Right ventricle myocardium inferior (tissue), 1 donor: ENCODE results near the gene HOXD8. TPM values are rescaled to one million over a fixed set of nuclear protein-coding genes. Genes with fewer than 3 reads are reported as not detected.

Experiments
- ATAC-seq: fragments of 200-7000 bp; cut with Tn5 transposase; one replicate; pipeline ENCODE4 v1.9.1; 2020; ENCODE audit warnings: mild to moderate bottlenecking, moderate library complexity
- DNase-seq: peaks from one replicate; pipeline ENCODE4 v3.0.0; 2021; ENCODE audit errors: missing footprints
- intact Hi-C: fragments of 100-400 bp; cut with DNase I; formaldehyde crosslinking; loops from one replicate; pipeline ENCODE4 v1.11.0; 2022
- total RNA-seq: library from RNA; stranded (reverse); fragmentation: NEBNext Ultra II Directional; extraction: Animal tissue kit (Norgen Biotek cat#: 25700); gene quantifications from one replicate; pipeline ENCODE4 v1.2.1, GENCODE V29; 2021
- donor health status: DM: no; HTN: yes; CAD: no; lungs with severe emphysema.

HOXD8 gene
- total RNA-seq, 1 donor from 2014 or later: 0.16 TPM

GRCh38 chr2:176122683-176123410, 6.7 kb upstream of the HOXD8 start, which contains the start of gene HOXD9:
Gene HOXD9, plus strand, starts transcription at chr2:176122719. Its CDS starts 50 bp downstream, at chr2:176122769.
- ATAC-seq: no peak
- intact Hi-C loops: no loop called here
- DNase-seq: no peak

- ATAC-seq (no peak), DNase-seq (no peak)
- intact Hi-C loops: no loop called here
Measured at GRCh38 chr2:176123411-176124109, 5.9 kb upstream of the HOXD8 start.

- DNase-seq: no peak
- intact Hi-C loops: no loop called here
- ATAC-seq: no peak
Measured at GRCh38 chr2:176124110-176124946, 5.2 kb upstream of the HOXD8 start.

DNA sequence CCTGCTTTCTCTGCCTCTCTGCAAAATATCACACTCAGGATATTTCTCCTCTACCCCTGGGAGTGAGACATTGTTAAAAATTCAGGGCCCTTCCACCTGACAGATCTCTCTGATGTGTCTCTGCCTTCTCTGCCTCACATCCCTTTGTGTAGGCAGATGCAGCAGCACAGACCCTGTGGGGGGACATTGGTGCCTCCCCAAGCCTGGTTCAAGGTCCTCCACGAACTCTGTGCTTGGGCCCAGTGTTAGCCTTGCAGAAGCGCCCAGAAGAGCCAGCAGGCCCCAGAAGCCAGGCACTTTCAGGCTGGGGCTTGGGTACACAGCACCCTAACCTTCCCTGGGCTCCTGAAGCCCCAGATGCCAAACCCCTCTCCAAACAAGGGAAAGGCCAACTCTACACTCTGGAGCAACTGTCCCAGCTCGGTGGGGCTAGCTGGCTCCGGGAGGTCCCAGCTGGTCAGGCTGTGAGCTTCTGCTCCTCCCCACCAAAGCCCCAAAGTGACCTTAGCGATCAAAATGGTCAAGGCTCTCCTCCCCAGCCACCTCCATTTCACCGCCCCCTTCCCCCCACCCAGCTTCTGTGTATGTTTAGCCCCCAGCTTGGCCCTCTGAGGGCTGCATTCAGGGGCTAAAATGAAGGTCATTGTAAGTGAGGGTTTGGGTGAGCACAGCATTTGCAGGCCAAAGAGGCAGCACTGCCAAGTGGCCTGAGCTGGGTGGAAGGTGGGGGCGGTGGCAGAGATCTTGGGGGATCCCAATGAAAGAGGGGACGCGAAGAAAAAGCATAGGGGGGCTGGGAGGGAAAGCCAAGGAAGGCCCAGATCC, 4.3 kb upstream of the HOXD8 start:
- no peak for ATAC-seq
- intact Hi-C loops: loop anchor here (5.0 kb wide), 3 partner anchors 427 to 687 kb away; no protein-coding TSS in a partner anchor
- no peak for DNase-seq

DNA sequence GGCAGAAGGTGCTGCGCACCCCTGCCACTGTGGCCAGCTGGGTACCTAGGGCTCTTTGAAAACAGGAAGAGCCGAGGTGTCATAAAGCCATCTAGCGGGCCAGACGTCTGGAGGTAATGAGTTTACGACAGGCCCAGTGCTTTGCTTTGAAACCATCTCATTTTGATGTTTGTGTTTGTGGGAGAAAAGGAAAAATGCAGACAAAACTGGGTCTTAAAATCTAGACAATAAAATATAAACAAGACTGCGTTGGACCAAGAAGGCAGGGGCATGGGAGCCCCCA, 3.8 kb upstream of the HOXD8 start:
- intact Hi-C loops: loop anchor here (2.0 to 5.0 kb wide), 5 partner anchors 427 to 1023 kb away; no protein-coding TSS in a partner anchor
- no peak for DNase-seq
- no peak for ATAC-seq

GRCh38 chr2:176126929-176127773, 2.4 kb upstream of the HOXD8 start:
- ATAC-seq: no peak
- no peak for DNase-seq

GRCh38 chr2:176127774-176128072, 1.8 kb upstream of the HOXD8 start:
- intact Hi-C loops: loop anchor here (2.0 to 5.0 kb wide), 5 partner anchors 425 to 1021 kb away; no protein-coding TSS in a partner anchor
- DNase-seq (no peak), ATAC-seq (no peak)

More at GRCh38 chr2:176126929-176127773, 2.4 kb upstream of the HOXD8 start:
- intact Hi-C loops: loop anchor here (2.0 to 5.0 kb wide), 5 partner anchors 425 to 1022 kb away; no protein-coding TSS in a partner anchor

GRCh38 chr2:176128172-176128981, 1.1 kb upstream of the HOXD8 start:
- ATAC-seq (no peak), DNase-seq (no peak)
- intact Hi-C loops: loop anchor here (5.0 kb wide), 3 partner anchors 424 to 684 kb away; no protein-coding TSS in a partner anchor

- ATAC-seq (no peak), DNase-seq (no peak)
- intact Hi-C loops: loop anchor here (5.0 kb wide), 3 partner anchors 423 to 683 kb away; no protein-coding TSS in a partner anchor
Measured at GRCh38 chr2:176129813-176130146, 275 bp downstream of the HOXD8 start.

DNA sequence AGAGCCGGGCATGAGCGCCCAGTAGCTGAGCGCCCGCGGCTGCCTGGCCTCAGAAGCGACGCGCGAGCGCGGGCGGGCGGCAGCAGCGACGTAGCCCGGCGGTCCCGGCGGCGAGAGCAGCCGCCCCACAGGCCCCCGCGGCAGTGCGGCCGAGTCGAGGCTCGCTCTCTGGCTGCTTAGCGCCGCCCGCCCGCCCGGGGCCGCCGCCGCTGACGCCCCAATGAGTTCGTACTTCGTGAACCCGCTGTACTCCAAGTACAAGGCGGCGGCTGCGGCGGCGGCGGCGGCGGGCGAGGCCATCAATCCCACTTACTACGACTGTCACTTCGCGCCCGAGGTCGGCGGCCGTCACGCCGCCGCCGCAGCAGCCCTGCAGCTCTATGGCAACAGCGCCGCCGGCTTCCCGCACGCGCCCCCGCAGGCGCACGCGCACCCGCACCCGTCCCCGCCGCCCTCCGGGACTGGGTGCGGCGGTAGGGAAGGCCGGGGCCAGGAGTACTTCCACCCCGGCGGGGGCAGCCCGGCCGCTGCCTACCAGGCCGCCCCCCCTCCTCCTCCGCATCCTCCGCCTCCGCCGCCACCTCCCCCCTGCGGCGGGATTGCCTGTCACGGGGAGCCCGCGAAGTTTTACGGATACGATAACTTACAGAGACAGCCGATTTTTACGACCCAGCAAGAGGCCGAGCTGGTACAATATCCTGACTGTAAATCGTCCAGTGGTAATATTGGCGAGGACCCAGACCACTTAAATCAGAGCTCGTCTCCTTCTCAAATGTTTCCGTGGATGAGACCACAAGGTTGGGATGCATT, 847 bp downstream of the HOXD8 start:
- no peak for ATAC-seq
- DNase-seq: no peak
- intact Hi-C loops: no loop called here

GRCh38 chr2:176130957-176131847, 1.7 kb downstream of the HOXD8 start:
- DNase-seq (no peak), ATAC-seq (no peak)
- intact Hi-C loops: no loop called here

- DNase-seq: no peak
- no peak for ATAC-seq
- intact Hi-C loops: no loop called here
Measured at GRCh38 chr2:176131848-176132158, 2.3 kb downstream of the HOXD8 start.

DNA sequence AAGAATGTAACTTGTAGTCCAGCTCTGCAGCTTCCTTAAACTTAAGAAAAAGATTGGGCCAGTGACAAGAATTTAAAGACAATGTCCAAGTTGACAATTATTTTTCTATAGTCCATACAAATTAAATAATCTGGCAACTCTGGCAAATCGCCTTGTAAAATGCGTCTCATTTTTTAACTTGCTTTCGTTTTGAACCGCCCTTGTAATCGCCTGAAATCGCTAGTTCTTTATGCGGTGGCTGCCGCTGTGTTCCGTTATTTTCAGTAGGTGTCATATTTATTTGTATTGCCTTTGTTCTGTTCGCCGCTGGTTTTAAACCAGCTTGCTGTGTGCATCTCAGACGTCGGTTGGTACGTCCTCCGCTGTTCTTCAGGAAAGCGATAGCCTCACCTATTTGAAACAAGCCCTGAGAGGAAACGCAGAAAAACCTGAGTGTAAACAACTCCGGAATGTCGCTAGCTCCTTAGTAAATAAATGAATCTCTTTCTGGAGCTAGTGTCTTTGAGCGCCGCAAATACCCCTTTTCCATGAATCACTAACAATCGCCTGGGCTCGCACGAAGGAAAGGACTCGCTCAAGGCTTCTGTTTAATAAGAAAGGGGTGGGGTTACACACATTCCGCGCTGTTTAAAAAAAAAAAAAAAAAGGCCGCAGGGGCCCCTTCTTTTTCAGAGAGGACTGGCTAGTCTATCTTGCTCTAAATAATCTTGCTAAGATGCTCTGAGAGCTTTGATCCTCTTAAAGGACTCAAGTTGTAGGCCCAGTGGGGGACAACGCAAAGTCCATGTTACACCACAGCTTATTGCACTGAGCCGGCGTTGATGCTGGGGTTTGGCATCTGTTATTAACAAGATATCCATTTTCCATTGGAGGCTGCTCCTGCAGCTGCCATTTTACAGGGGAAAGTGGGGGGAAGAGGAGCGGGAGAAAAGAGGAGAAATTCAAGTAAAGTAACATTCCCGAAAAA, 3.0 kb downstream of the HOXD8 start:
- DNase-seq: no peak
- ATAC-seq: no peak
- intact Hi-C loops: no loop called here

DNA sequence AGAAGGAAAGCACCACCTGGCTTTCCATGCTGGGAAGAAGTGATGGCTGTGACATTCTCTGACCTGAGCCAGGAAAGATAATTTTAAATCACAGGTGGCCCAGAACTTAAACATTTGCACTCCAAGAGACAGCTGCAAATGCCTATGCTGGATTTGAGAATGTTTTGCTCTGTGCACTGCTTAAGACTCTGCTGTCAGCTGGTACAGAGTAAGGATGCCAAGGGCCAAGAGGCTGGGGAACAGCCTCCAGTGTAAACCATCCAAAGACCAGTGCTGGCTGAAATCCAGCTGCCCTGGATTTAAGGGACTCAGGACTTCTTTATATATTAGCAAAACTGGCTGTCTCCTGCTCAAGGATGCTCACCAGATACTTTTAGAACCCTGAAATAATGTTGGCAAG, 3.9 kb downstream of the HOXD8 start:
- intact Hi-C loops: no loop called here

More for the DNA sequence above, 3.9 kb downstream of the HOXD8 start:
- ATAC-seq: no peak
- no peak for DNase-seq
